ENCODE results near the gene EXO1.

DNA sequence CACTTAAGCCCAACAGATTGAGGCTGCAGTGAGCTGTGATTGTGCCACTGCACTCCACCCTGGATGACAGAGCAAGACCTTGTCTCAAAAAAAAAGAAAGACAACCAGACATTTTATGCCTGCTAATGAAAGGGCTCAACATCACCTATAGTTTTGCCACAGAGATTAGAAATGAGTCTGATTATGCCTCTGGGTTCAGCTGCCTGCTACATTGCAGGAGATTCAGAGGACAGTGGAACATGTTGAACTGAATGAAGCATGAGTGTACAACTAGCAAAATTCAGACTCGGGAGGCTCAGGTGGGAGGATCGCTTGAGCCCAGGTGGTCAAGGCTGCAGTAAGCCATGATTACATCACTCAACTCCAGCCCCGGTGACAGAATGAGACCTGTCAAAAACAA lies 46.0 kb downstream of the EXO1 start:
- TF ChIP-seq EP300 (IDR thresholded peaks at IDR 0.05) (no peak), POLR2A (IDR thresholded peaks at IDR 0.05) (no peak)
- TF ChIP-seq, protein P1, sequence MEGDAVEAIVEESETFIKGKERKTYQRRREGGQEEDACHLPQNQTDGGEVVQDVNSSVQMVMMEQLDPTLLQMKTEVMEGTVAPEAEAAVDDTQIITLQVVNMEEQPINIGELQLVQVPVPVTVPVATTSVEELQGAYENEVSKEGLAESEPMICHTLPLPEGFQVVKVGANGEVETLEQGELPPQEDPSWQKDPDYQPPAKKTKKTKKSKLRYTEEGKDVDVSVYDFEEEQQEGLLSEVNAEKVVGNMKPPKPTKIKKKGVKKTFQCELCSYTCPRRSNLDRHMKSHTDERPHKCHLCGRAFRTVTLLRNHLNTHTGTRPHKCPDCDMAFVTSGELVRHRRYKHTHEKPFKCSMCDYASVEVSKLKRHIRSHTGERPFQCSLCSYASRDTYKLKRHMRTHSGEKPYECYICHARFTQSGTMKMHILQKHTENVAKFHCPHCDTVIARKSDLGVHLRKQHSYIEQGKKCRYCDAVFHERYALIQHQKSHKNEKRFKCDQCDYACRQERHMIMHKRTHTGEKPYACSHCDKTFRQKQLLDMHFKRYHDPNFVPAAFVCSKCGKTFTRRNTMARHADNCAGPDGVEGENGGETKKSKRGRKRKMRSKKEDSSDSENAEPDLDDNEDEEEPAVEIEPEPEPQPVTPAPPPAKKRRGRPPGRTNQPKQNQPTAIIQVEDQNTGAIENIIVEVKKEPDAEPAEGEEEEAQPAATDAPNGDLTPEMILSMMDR (IDR thresholded peaks at IDR 0.05): no peak

Data from upper lobe of left lung (tissue), 4 donors.